D341Med (cell line): Measurements from ENCODE around the gene GPC3.
"Not testable (repeated sequence)": the region's sequence is repeated elsewhere in the genome, so short reads cannot be mapped to it uniquely, and the experiment has no call there.

Experiments used
- DNase-seq: peaks from one replicate; pipeline ENCODE4 v3.0.0; 2012; ENCODE audit warnings: low spot score

GPC3 gene

DNA sequence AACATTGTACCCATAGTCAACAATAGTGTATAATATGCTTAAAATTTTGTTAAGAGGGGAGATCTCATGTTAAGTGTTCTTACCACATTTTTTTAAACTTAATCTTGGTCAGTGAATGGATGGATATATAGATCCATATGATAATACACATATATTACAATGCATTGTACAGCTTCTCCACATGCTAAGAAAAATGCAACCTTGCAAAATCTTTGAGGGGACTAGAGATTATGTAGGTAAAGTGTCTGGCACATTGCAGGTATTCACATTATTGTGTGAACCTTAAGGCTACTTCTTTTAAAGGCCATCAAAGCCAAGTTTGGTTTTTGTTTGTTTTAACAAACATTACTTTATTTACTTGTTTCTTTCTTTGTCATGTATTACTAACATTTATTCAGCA is 10.4 kb upstream of the GPC3 start:
- no peak for DNase-seq

DNA sequence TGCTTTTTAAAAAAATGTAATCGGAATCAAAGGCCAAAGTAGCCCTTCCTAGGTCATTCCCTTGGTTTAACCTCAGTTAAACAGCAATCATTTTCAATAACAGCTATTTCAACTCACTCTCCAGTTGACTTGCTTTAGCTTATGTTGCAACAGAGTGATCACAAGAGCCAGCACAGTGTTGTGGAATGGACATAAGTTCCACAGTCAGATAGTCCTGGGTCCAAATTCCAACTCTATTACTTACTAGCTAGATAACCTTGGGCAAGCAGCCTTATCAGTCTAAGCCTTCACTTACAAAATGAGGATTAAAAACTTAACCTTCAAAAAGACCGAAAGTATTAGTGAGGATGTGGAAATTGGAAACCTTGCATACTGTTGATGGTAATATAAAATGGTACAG is 9.2 kb upstream of the GPC3 start:
- no peak for DNase-seq

DNA sequence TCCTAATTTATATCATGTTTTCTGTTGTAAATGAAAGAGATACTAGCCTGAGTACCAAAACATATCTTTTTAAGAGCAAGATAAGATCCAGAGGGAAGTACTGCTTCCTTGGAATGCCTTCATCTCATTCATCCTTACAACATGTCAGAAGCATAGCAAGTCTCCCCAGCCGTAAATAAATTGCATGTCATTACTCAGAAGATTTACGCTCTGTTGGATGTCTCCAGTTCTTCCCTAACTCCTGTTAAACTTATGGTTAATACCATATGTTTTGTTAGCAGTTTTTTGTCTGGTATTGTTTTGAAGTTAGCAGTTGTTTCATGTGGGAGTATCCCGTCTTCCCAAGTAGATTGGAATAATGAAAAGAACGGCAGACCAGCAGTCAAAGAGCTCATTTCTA is 7.5 kb upstream of the GPC3 start:
- DNase-seq: no peak

DNA sequence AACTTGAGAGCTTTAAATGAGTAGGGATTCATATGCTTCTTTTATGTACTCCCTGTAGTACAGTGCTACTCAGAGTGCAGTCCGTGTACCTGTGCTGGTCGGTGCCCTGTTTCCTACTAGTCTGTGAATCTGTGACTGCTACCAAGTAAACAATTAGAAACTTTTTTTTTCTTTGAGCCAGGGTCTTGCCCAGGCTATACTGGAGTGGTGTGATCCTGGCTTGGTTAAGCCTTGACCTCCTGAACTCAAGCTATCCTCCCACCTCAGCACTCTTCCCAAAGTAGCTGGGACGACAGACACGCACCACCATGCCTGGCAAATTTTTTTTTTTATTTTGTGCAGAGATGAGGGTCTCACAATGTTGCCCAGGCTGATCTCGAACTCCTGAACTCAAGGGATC is 6.4 kb upstream of the GPC3 start:
- DNase-seq: no peak

DNA sequence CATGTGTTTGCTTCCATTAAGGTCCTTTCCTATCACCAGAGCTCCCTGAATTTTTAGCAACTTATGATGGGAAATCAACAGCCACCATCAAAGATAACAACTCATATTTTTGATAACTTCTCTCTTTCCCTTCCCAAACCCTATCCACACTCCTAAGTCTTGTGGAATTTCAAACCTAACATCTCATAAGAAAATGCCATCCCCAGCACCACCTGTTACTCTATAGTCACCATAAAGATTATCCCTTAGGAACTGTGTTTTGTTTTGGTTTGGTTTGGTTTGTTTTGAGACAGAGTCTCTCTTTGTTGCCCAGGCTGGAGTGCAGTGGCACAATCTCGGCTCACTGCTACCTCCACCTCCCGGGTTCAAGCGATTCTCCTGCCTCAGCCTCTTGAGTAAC is 5.7 kb upstream of the GPC3 start:
- DNase-seq: not testable (repeated sequence)

DNA sequence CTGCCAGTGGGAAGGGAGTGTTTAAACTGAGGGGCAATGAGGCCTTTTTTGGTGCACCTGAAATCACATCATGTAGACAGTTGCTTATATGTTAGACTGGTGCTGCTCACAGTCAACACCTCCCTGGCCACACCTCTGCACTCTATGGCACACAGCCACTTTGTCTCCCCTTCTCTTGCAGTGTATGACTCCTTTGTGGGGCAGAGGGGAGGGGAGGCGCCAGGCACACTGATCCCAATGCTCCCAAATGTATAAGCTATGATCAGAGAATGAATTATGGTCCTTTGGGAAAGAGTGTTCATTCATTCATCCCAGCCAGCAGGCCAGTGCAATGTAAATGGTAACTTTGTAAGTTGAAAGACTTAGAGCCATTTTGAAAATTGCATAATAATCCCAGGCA is 4.6 kb upstream of the GPC3 start:
- DNase-seq: no peak

DNA sequence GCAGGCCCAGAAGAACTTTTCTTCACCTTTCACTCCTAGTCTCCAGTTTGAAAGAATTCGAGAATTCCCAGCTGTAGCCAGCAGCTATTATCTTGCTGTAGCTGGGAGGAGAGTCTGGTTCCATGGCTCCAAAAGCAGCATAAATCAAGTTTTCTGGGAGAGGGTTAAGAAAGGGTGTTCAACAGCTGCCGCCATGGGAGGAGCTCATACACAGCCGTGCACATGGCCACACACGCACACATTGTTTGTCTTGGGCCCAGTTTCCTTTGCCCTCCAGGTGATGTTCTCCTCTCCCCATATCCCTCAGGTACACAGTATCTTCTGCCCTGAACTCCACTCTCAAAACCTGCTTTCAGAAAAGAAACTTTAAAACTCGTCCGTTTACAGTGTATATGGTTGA is 4.1 kb upstream of the GPC3 start:
- no peak for DNase-seq

DNA sequence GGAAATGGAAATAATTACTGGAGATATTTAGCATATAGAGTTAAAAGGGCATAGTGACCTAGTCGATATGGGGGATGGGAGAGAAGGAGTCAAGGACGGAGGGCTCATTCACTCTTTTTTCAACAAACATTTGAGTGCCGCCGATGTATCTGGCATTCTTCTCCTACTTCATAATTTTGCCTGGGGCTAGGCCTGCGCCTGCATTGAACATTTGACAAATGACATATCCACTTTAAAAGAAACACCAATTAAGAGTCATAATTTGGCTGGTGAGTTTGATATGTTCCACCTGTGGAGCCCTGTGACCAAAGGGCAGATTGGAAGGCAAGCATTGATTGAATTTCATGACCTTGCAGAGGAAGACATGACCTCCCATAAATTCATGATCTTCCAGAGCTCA is 2.6 kb upstream of the GPC3 start:
- DNase-seq: no peak

DNA sequence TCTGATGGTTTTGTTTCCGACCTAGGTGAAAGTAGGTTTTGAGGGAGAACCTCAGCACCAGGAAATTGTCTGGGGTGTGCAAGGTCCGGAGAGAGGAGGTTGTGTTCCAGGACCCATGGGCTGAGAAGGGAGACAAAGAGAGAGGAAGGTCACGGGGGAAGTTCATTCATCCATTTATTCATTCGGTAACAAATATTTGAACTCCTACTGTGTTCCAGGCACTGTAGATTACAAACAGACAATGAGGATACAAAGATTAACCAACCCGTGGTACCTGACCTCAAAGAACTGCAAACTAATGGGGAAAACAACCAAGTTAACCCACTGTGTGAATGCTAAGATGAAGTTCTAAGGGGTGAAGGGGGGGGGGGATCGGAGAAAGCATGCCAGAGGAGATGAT is 1.8 kb upstream of the GPC3 start:
- DNase-seq: no peak

DNA sequence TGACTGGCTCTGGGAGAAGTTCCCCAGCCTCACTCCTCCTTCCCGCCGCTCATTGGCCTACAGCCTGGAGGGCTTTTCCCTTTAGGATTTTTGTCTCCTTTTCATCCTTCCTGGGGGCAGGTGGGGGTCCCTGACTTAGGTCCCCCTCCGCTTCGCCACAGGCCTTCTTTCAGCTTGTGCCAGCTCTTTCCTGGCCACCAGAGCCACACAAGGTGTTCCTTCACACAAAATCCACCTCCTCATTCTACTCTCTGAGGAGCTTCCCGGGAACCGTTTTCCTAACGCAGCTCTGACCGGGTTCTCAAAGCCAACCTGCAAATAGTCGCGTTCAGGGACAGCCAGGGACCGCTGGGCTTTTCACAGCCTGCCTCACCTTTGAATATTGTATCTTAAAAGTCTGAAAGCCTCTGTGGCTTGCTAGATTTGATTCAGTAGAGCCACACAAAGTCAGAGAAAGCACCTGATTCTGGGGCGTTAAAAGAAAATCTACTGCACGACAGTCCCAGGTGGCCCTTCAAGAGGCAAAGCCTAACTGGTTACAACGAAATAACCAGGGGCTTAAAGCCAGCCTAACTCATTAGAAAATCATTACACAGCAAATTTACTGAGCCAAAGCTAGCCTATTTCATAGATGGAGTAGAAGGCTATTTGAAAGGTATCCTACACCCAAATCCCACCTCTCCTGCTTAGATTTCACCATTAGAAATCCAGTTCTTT is 731 bp upstream of the GPC3 start:
- no peak for DNase-seq

DNA sequence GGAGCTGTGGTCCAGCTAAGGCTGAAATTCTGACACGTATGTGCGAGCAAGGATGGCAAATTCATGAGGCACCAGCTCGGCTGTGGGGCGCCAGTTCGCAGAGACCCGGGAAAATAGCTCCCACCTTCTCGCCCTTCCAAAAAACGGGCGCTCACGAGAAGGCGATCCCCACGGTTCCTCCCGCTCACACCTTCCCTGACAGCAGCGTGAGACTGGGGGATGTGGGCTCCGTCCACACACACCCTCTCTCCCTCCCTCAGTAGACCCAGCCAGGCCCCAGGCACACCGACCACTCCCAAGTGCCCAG is 584 bp downstream of the GPC3 start:
- no peak for DNase-seq

DNA sequence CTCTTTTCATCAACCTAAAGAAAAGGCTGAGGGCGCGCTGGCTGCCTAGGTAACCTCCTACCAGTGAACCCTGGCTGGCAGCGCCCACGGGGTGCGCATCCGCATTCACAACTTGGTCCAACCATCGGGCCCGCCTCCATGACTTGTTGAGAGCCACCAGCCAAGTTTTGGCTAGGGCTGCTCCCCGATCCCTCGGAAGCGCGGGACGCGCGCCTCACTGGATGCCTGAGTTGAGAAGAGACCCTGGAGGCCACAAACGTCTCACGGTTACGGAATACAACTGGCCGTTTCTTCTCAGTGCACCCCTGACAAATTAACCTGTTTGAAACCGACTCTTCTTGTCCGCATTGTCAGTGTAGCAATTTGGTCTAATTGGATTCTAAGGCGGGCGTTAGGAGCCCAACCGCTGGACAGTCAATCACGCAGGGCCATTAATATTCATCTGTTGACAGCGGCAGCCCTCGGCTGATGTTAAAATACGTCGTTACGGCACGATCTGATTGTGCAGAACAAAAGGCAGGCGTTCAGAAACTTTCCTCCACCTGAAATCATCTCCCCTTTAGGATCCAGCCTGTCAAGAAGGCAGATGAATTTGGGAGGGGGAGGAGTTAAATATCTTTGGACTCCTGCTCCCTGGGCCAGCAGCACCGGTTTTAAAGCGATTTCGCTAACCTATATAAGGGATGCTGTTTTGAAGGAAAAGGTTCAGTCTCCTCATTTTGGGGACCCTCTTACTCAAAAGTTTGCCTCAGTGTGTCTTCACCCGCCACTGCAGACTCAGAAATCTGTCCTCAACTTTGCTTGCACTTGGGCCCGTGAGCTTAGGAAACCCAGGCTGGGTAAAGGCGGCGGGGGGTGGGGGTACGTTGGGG is 1.2 kb downstream of the GPC3 start:
- DNase-seq: no peak

DNA sequence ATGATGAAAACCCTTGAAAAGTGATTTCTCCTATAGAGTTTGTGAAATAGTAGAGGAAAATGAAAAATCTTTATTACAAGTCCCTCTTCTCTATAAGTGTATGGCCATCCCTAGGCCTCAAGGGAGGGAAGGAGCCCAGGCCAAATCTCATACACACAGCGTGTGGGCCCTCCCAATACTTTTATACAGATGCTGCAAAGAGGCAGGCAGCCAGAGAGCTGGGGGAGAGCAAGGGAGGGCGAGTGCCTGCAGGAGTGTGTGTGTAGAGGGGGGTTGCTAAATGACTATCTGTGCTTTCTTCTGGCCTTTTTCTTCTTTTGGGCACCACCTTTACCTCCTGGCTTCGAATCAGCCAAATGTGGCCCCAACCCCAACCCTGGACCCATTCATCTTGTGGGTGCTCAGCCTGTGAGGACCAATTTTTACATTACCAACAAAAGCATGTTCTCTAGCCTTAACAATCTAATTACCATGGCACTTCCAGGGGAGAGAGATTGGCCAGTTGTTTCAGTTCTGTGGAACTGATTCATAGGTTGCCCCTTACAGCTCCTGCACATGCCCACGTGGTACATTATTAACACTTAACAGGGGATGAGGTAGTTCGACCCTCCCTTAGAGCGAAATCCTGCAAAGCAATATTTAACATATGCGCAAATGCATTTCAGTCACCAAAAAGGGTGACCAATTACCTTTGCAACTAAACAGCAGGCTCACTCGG is 2.0 kb downstream of the GPC3 start:
- DNase-seq: no peak

DNA sequence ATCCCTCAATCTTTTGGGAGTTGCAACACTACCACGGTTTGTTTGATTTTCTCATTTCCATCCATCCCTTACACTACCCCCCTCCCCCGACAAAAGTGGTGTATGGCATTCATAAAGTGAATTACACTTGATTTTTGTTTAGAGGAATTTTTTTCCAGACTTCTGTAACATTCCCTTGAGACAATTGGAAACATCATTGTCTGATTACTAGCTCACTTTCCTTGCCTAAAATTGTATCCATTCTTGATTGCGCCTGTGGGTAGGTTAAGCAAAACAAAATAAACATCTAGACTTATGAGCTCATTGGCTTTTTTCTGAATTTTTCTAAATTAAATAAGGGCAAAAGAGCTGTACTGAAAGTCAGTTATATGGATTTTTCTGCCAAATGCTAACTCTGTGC is 3.5 kb downstream of the GPC3 start:
- no peak for DNase-seq

DNA sequence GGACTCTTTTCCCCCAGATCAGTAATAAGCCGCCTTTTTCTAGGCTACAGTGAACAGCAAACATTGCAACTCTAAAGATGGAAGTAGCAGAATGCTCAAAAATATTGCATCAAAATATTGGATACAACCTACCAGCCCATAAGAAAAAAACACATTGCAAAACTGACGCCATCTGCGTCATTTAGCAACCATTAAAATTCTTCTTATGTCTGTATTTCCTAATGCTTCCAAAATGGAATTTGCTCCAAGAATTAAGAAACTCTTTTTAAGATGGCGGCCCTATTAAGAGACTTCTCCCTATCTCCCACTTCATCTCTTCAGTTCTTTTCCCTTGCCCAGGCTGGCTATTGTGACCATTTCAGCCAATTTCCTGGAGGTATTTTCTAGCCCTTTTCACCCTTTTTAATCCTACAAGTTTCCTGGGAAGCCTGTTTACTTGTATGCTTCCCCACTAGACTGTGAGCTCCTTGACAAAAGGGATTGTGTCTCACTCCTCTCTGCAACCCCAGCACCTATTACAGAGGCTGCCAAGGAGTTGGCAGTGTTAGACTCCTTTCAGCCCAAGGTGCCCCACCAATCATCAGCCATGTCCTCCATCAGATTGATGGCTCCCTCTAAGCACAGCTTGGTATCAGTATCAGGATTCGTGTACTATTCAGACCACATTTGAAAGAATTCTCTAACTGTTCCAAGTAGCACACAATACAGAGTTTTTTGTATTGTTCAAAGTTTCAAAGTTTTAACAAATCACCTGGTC is 4.4 kb downstream of the GPC3 start:
- no peak for DNase-seq

DNA sequence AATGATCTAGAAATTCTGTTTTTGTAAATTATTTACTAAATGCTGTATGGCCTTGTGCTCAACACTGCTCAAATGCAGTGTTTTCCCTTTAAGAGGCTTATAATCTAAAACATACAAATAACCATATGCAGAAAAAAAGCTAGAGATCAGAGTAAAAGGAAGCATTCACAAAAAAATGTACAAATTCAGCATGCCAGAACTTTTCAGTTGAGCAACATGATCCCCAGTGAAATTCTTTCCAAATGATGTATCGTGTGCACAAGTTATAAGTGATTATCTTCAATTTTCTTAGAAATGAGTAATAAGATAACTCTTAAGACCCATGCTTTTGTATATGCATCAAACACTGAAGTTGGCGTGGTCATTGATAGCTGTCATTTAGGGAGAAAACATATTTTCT is 5.0 kb downstream of the GPC3 start:
- DNase-seq: no peak

DNA sequence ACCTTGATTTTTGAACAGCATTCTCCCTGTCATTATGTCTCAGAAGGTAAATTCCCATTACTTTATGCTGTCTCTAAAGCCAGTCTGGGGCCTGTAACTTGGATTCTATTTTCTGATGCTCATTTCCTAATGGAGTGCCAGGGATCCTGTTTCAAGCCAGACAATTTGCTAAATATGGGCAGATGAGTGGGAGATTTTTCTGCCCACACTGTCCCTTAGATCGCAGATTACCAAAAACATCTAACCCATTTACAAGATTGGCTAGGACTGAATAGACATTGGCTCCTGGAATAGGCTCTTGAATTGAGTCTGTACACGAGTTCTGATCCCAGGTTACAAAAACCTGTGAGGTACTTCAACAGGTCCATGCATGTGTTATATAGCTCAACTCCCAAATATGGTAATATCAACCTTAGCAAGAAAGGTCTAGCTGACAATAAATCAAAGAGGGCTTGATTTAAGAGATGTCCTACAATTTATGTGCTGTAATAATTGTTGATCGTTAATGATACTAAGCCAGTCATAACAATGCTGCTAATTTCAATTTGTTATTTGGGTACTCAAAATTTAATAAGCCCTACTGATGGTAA is 5.7 kb downstream of the GPC3 start:
- DNase-seq: no peak

DNA sequence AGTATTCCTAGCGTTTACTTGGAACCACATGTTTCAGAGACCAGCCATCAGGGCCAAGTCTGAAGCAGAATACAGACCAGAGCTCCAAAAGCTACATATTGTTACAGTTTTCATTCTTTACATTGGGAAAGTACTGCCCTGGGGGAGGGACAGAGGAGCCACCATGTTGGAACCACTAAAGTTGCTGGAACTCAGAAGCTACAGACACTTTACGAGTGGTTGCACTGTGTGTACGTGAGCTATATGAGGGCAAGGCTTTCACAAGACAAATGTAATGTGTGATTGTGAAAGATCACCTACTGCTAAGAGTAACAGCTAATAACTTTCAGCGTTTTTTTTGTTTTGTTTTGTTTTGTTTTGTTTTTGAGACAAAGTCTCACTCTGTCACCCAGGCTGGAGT is 11.7 kb downstream of the GPC3 start:
- DNase-seq: no peak

DNA sequence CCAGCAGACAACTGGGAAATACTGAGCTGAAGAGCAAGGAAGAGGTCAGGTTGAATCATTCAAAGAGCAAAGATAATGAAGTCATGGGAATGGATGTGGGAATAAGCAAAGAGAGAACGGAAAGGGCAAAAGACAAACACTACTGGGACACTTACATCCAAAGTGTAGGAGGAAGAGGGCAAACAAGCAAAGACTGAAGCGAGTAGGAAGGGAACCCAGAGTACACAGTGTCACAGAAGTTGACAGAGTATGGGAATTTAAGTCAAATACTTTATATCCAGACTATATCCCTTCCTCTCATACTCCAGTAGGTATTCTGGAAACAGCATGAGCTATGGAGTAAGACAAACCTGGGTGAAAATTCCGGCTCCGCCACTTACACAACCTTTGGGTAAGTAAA is 12.5 kb downstream of the GPC3 start:
- DNase-seq: no peak

DNA sequence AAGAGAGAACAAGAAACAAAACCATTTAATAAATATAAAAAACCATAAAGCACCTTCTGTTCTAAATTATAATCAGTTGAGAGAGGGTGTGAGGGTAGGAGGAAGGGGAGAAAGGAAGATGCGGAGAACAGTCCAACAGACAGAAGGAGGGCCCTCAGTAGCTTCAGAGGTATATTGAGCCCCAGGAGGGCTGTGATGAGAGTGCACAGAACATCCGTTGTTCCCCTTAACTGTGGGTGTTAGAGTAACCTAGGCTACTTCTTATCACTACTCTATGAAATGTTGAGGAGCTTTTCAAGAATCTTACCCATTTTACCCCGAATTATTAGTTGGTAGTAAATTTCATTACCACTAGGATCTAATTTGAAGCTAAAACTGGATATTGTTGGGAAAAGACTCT is 13.8 kb downstream of the GPC3 start:
- DNase-seq: no peak

DNA sequence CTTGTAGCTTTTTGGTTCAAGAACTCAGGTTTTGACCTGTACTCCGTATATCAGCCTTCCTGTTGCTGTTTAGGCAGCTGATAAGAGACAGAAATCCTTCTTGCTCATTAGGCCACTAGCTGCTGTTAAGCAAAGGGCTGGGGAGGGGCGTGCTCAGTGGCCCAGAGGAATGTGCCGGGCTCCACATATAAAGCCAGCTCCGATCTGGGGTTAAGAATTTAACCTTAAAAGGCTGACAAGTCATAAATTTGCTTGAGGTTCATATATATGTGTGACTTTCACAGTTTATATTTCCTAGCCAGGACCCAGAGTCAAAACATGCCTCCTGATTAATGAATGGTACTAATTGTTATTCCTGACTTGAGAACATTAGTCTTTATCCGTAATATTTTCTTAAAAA is 15.3 kb downstream of the GPC3 start:
- DNase-seq: no peak

DNA sequence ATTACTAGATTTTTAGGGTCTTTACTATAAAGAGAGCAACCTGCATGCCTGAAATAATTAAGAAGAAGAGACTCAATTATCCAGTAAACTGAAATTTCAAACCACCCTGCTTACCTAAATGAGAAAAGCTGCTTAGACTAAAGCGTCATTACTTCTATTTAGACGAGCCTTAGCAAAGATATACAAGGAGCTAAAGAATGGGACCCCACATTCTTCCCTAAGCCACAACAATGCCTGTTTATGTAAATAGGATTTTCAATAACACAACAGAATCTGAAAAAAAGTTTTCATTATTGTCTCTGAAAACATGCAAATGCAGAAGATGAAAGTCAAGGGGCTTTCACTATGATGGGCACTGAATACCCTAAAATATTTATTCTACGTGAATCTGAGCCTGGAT is 16.2 kb downstream of the GPC3 start:
- no peak for DNase-seq
